NCI-H1105 (cell line): ENCODE measurements around the gene LYST.
"Not testable (repeated sequence)": the region's sequence is repeated elsewhere in the genome, so short reads cannot be mapped to it uniquely, and the experiment has no call there.

Experiments used
- DNase-seq: peaks from one replicate; lab custom pipeline; 2025; lab: John Stamatoyannopoulos, UW

Gene LYST

GRCh38 chr1:235632506-235633401, 234.0 kb downstream of the LYST start:
- DNase-seq = no peak

- no peak for DNase-seq
Observed at GRCh38 chr1:235631816-235632215, 234.9 kb downstream of the LYST start.

- DNase-seq = no peak
Observed at GRCh38 chr1:235628316-235629005, 238.2 kb downstream of the LYST start.

- no peak for DNase-seq
Observed at GRCh38 chr1:235625831-235626230, 240.9 kb downstream of the LYST start.

GRCh38 chr1:235625340-235625739, 241.4 kb downstream of the LYST start:
- DNase-seq = no peak

GRCh38 chr1:235624721-235625333, 241.9 kb downstream of the LYST start:
- no peak for DNase-seq

- DNase-seq = no peak
Observed at GRCh38 chr1:235622936-235623779, 243.5 kb downstream of the LYST start.

GRCh38 chr1:235619149-235619548, 247.6 kb downstream of the LYST start:
- not testable (repeated sequence) for DNase-seq

- DNase-seq = no peak
Observed at GRCh38 chr1:235617808-235618207, 248.9 kb downstream of the LYST start.

GRCh38 chr1:235617140-235617539, 249.6 kb downstream of the LYST start:
- DNase-seq = no peak

GRCh38 chr1:235614442-235614954, 252.2 kb downstream of the LYST start:
- no peak for DNase-seq

- DNase-seq = no peak
Observed at GRCh38 chr1:235613602-235614001, 253.1 kb downstream of the LYST start.

GRCh38 chr1:235612761-235613160, 253.9 kb downstream of the LYST start:
- DNase-seq = no peak
